CD4-positive, alpha-beta T cell (primary cell): Measurements from ENCODE around the gene NLGN1. TPM values are rescaled to one million over a fixed set of nuclear protein-coding genes. Genes with fewer than 3 reads are reported as not detected.

Source experiments
- ATAC-seq: fragments of 200-7000 bp; cut with Tn5 transposase; one replicate; pipeline ENCODE4 v1.10.0; 2022; ENCODE audit warnings: mild to moderate bottlenecking; ENCODE audit not compliant: poor library complexity
- CTCF ChIA-PET: fragments of 350-600 bp; sonication (Branson Sonifier 250); formaldehyde crosslinking; loops from one replicate; lab custom pipeline; 2021; ENCODE audit warnings: antibody characterized with exemption, inconsistent platforms; lab: Charles Lee
- POLR2A ChIA-PET: fragments of 350-600 bp; sonication (Branson Sonifier 250); formaldehyde crosslinking; loops from one replicate; lab custom pipeline; 2021; ENCODE audit warnings: antibody characterized with exemption, inconsistent platforms; lab: Charles Lee
- DNase-seq, 14 experiments: peaks; one replicate each; pipeline ENCODE4 v3.0.0-alpha.2; 2013 to 2020; ENCODE audit warnings: mixed read lengths in 2 of 14
- H3K27ac ChIP-seq, 2 donors: one replicate each; pipeline versions ENCODE4 v1.5.1 to v1.7.0; 2013; ENCODE audit warnings: low read length in 2 of 2, low read depth in 1 of 2, mild to moderate bottlenecking in 1 of 2
- H3K27me3 ChIP-seq, 2 experiments: 1 replicate in 1 of 2; 2 replicates in 1 of 2; pipeline versions ENCODE4 v1.6.1 to v1.7.0; 2013; ENCODE audit warnings: low read length in 2 of 2, control low read depth in 1 of 2, mild to moderate bottlenecking in 1 of 2, moderate library complexity in 1 of 2; ENCODE audit not compliant: insufficient read depth in 2 of 2, control insufficient read depth in 1 of 2
- H3K36me3 ChIP-seq: one replicate; pipeline ENCODE4 v1.6.1; 2013; ENCODE audit warnings: low read length, control low read depth; ENCODE audit not compliant: insufficient read depth
- H3K4me1 ChIP-seq: one replicate; pipeline ENCODE4 v1.6.1; 2013; ENCODE audit warnings: low read length, control low read depth; ENCODE audit not compliant: insufficient read depth
- H3K4me3 ChIP-seq: one replicate; pipeline ENCODE4 v1.5.1; 2013; ENCODE audit warnings: mild to moderate bottlenecking, low read length, moderate library complexity
- H3K9me3 ChIP-seq, 2 experiments: 1 replicate in 1 of 2; 2 replicates in 1 of 2; pipeline versions ENCODE4 v1.6.1 to v1.7.0; 2013; ENCODE audit warnings: low read length in 2 of 2, mild to moderate bottlenecking in 2 of 2, control low read depth in 1 of 2, moderate library complexity in 1 of 2; ENCODE audit not compliant: control insufficient read depth in 1 of 2, insufficient read depth in 1 of 2
- H3K27ac Mint-ChIP-seq: one replicate; pipeline ENCODE4 v1.8.0; 2020; ENCODE audit warnings: mixed read lengths
- H3K27me3 Mint-ChIP-seq: one replicate; pipeline ENCODE4 v1.8.0; 2021; ENCODE audit warnings: mixed read lengths
- H3K36me3 Mint-ChIP-seq: one replicate; pipeline ENCODE4 v1.8.0; 2021; ENCODE audit warnings: low read depth, mixed read lengths
- H3K4me1 Mint-ChIP-seq: one replicate; pipeline ENCODE4 v1.8.0; 2021; ENCODE audit warnings: low read depth, mixed read lengths
- H3K4me3 Mint-ChIP-seq: one replicate; pipeline ENCODE4 v1.8.0; 2020; ENCODE audit warnings: mild to moderate bottlenecking, mixed read lengths
- H3K9me3 Mint-ChIP-seq: one replicate; pipeline ENCODE4 v1.8.0; 2020; ENCODE audit warnings: mixed read lengths
- CTCF ChIP-seq: fragments of 200-600 bp; IDR thresholded peaks from one replicate; pipeline ENCODE4 v1.8.0; 2022; ENCODE audit warnings: antibody characterized with exemption, mild to moderate bottlenecking
- intact Hi-C, 2 experiments: fragments of 100-400 bp; cut with DNase I in 1 of 2; cut with micrococcal nuclease in 1 of 2; formaldehyde crosslinking; loops; one replicate each; pipeline versions ENCODE4 v1.15.1 to v1.9.0; 2023 to 2025; cut with DNase I, micrococcal nuclease
- total RNA-seq, 174 experiments: library from RNA in 2 of 174; stranded (reverse) in 2 of 174; gene quantifications; one replicate each; pipeline ENCODE4 v1.2.3 and lab custom pipeline; 2021 to 2026

Gene NLGN1
- total RNA-seq, 2 experiments from 2014 or later: not detected

- Histone ChIP-seq H3K27ac (no peak overlapping the region), H3K9me3 (no peaks in the 10 kb centered on the region), H3K4me1 (no peaks in the 10 kb centered on the region), H3K36me3 (no peaks in the 10 kb centered on the region), H3K4me3 (no peak overlapping the region), H3K27me3 (no peaks in the 10 kb centered on the region)
- ATAC-seq: no peak
- H3K27me3 Mint-ChIP-seq: no peaks in the 10 kb centered on the region
- no peak for DNase-seq
- intact Hi-C loops: loop anchor here in 1 of 2 experiments (10.0 kb wide), 1 partner anchor 59 kb away; no protein-coding TSS in a partner anchor
- POLR2A ChIA-PET: no interaction called here
- H3K4me1 Mint-ChIP-seq: no peaks in the 10 kb centered on the region
- H3K27ac Mint-ChIP-seq: no peak overlapping the region
- no peak overlapping the region for H3K4me3 Mint-ChIP-seq
- TF ChIP-seq CTCF: no peak
- H3K9me3 Mint-ChIP-seq: no peaks in the 10 kb centered on the region
- no peaks in the 10 kb centered on the region for H3K36me3 Mint-ChIP-seq
- CTCF ChIA-PET: no interaction called here
These were observed 238.3 kb downstream of the NLGN1 start for GRCh38 chr3:173635826-173636225.

GRCh38 chr3:173639098-173639497 is 241.6 kb downstream of the NLGN1 start:
- no peak for ATAC-seq
- no peak for TF ChIP-seq CTCF
- H3K4me3 Mint-ChIP-seq: no peak overlapping the region
- no peak for DNase-seq
- Histone ChIP-seq H3K4me1 (no peaks in the 10 kb centered on the region), H3K27me3 (no peaks in the 10 kb centered on the region), H3K9me3 (peaks cover 0 to 4% of the 10 kb centered on the region in 2 experiments), H3K27ac (no peak overlapping the region), H3K36me3 (no peaks in the 10 kb centered on the region), H3K4me3 (no peak overlapping the region)
- no peaks in the 10 kb centered on the region for H3K27me3 Mint-ChIP-seq
- no peaks in the 10 kb centered on the region for H3K36me3 Mint-ChIP-seq
- H3K4me1 Mint-ChIP-seq: no peaks in the 10 kb centered on the region
- ChIA-PET POLR2A (no interaction called here), CTCF (no interaction called here)
- no peaks in the 10 kb centered on the region for H3K9me3 Mint-ChIP-seq
- intact Hi-C loops: loop anchor here in 1 of 2 experiments (10.0 kb wide), 1 partner anchor 56 kb away; no protein-coding TSS in a partner anchor
- H3K27ac Mint-ChIP-seq: no peak overlapping the region

- Mint-ChIP-seq H3K36me3 (no peaks in the 10 kb centered on the region), H3K27ac (no peak overlapping the region), H3K4me1 (no peaks in the 10 kb centered on the region), H3K27me3 (no peaks in the 10 kb centered on the region), H3K9me3 (no peaks in the 10 kb centered on the region), H3K4me3 (no peak overlapping the region)
- DNase-seq (no peak), ATAC-seq (no peak)
- TF ChIP-seq CTCF: no peak
- CTCF ChIA-PET: no interaction called here
- Histone ChIP-seq H3K4me3 (no peak overlapping the region), H3K27ac (no peak overlapping the region), H3K4me1 (no peaks in the 10 kb centered on the region), H3K36me3 (no peaks in the 10 kb centered on the region), H3K27me3 (no peaks in the 10 kb centered on the region), H3K9me3 (peaks cover 0 to 15% of the 10 kb centered on the region in 2 experiments)
- intact Hi-C loops: no loop called here
- POLR2A ChIA-PET: no interaction called here
These were observed 244.2 kb downstream of the NLGN1 start for GRCh38 chr3:173641696-173642095.
